Activated CD4-positive, alpha-beta T cell treated with anti-CD3 and anti-CD28 coated beads, Interleukin-2, amount 10 ng/mL, durations not matched to agents 7 days and 5 days (primary cell): ENCODE measurements around the gene ANKS1B. TPM values are rescaled to one million over a fixed set of nuclear protein-coding genes. Genes with fewer than 3 reads are reported as not detected.
"Not testable (repeated sequence)": the region's sequence is repeated elsewhere in the genome, so short reads cannot be mapped to it uniquely, and the experiment has no call there.

Experiments used
- CTCF ChIA-PET: fragments of 350-600 bp; sonication (Branson Sonifier 250); formaldehyde crosslinking; loops from one replicate; lab custom pipeline; 2021; ENCODE audit warnings: antibody characterized with exemption; lab: Charles Lee
- POLR2A ChIA-PET: fragments of 350-600 bp; sonication (Branson Sonifier 250); formaldehyde crosslinking; loops from one replicate; lab custom pipeline; 2021; ENCODE audit warnings: antibody characterized with exemption; lab: Charles Lee
- DNase-seq: peaks from one replicate; pipeline ENCODE4 v3.0.0-alpha.2; 2020
- H3K27ac Mint-ChIP-seq: one replicate; pipeline ENCODE4 v1.8.0; 2021; ENCODE audit warnings: mild to moderate bottlenecking, moderate library complexity, mixed read lengths
- H3K27me3 Mint-ChIP-seq: one replicate; pipeline ENCODE4 v1.8.0; 2021; ENCODE audit warnings: mixed read lengths
- H3K36me3 Mint-ChIP-seq: one replicate; pipeline ENCODE4 v1.8.0; 2021; ENCODE audit warnings: low read depth, mixed read lengths
- H3K4me1 Mint-ChIP-seq: one replicate; pipeline ENCODE4 v1.8.0; 2021; ENCODE audit warnings: mixed read lengths
- H3K4me3 Mint-ChIP-seq: one replicate; pipeline ENCODE4 v1.8.0; 2021; ENCODE audit warnings: mild to moderate bottlenecking, moderate library complexity, mixed read lengths
- H3K9me3 Mint-ChIP-seq: one replicate; pipeline ENCODE4 v1.8.0; 2021; ENCODE audit warnings: mixed read lengths
- total RNA-seq, 2 experiments: library from RNA; stranded (reverse); gene quantifications; one replicate each; pipeline ENCODE4 v1.2.3, GENCODE V29; 2021

Gene ANKS1B
- total RNA-seq, 2 experiments from 2014 or later = 0.17 to 0.25 TPM

DNA sequence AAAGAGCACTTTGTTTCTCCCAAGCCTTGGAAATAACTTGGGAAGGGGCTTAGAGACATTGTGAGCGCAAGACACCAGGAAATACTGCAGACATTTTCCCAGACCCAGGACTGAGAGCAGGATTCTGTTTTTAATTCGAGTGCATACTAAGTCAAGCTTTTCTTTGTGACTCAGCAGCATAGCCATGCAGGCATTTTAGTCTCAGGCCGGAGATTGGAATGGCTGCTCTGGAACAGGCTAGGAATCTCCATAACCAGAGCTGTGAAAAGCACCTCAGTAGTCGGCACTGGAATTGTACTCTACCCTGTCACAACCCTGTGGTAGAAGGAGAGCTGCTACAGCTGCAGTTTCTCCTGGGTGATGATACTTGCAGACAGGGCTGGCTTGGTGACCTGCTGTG is 366.1 kb downstream of the ANKS1B start:
- H3K27me3 Mint-ChIP-seq = no peaks in the 10 kb centered on the region
- no peak for DNase-seq
- no peaks in the 10 kb centered on the region for H3K36me3 Mint-ChIP-seq
- H3K9me3 Mint-ChIP-seq = no peaks in the 10 kb centered on the region
- H3K4me3 Mint-ChIP-seq = no peak overlapping the region
- ChIA-PET CTCF (no interaction called here), POLR2A (no interaction called here)
- H3K27ac Mint-ChIP-seq = no peak overlapping the region
- H3K4me1 Mint-ChIP-seq = no peaks in the 10 kb centered on the region

DNA sequence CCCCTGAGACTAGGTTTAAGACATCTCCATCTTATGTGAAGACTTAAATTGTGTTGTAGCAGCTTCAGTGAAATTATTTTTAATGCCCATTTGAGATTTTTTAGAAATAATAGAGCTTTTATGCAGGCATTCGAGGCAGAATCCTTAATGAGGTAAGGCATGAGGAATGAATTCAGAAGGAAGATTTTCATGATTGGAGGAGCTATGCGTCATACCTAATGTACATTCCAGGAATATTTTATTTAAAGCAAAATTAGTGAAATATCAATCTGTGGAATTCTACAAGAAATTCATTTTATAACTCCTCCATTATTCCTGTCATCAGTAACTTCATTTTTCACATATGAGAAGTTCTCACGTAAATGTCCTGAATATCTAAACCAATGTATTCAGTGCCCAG is 373.1 kb downstream of the ANKS1B start:
- no peaks in the 10 kb centered on the region for H3K27me3 Mint-ChIP-seq
- DNase-seq = no peak
- no peaks in the 10 kb centered on the region for H3K36me3 Mint-ChIP-seq
- no peak overlapping the region for H3K4me3 Mint-ChIP-seq
- ChIA-PET POLR2A (no interaction called here), CTCF (no interaction called here)
- no peaks in the 10 kb centered on the region for H3K9me3 Mint-ChIP-seq
- no peak overlapping the region for H3K27ac Mint-ChIP-seq
- H3K4me1 Mint-ChIP-seq = no peaks in the 10 kb centered on the region

DNA sequence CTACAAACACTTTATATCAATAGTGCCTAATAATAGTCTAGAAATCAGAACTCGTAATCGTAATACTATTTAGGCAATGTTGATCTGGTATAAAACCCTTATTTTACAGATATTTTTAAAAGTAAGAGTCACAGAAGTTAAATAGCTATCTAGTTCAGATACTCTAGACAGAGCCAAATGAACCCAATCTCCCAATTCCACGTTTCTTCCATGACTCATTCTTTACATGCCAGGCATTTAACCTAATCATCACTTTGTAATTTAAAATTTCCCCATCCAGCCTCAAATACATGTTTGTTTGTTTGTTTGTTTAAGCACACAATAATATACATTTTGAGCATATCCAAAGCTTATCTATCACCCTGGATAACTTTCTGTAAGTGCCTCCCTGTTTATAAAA is 373.6 kb downstream of the ANKS1B start:
- Mint-ChIP-seq H3K27ac (no peak overlapping the region), H3K4me1 (no peaks in the 10 kb centered on the region), H3K9me3 (no peaks in the 10 kb centered on the region), H3K4me3 (no peak overlapping the region), H3K36me3 (no peaks in the 10 kb centered on the region), H3K27me3 (no peaks in the 10 kb centered on the region)
- DNase-seq = no peak
- CTCF ChIA-PET = no interaction called here
- POLR2A ChIA-PET = no interaction called here

DNA sequence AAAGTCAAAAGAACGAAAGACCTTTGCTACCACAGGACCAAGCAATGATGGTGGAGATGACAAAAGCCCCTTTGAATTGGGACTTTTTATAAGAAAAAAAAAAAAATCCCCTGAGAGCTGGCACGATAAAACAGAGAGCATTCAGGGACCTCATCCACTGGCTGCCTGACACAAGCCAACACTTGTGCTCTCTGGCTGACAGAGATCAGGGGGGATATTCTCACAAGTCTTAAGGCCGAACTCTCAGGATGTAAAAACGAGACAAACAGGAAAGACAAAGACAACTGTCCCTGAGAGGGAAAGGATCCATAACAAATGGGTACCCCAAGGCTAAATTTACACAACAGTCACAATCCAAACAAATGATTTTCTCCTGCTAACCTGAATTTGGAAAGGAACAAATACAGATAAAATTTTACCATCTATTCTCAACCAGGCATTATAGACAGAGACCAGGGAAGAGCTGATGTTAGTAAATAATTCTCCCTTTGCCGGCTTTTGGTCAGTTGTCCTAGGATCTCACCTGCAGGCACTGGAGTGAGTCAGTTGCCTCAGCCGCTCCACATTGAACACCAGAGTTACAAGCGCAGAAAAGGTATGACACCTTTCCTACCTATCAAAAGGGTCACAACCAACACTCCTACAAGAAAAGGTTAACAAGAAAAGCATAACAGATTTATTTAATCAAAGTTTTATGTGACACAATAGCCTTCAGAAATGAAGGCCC is 375.1 kb downstream of the ANKS1B start:
- Mint-ChIP-seq H3K9me3 (no peaks in the 10 kb centered on the region), H3K4me3 (no peak overlapping the region), H3K27me3 (no peaks in the 10 kb centered on the region), H3K36me3 (no peaks in the 10 kb centered on the region), H3K27ac (no peak overlapping the region), H3K4me1 (no peaks in the 10 kb centered on the region)
- no peak for DNase-seq
- POLR2A ChIA-PET = no interaction called here
- CTCF ChIA-PET = no interaction called here

DNA sequence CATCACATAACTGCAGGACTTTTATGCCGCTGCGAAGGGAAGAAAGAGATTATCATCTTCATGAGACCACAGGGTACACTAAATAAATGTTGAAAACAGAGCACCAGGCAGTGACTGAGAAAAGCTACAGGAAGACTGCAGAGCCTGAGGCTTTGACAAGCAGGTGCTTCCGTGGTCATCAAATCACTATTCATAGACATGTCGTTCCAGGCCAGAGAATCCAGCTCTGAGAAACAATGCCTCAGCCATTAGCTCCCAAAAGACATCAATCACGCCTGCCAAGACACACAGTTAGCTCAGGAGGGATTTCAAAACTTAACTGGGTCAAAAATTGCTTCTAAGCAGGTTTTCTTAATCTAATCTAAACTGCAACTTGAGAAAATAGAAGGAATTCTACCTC is 384.3 kb downstream of the ANKS1B start:
- CTCF ChIA-PET = no interaction called here
- no peaks in the 10 kb centered on the region for H3K36me3 Mint-ChIP-seq
- no peaks in the 10 kb centered on the region for H3K4me1 Mint-ChIP-seq
- POLR2A ChIA-PET = no interaction called here
- no peak overlapping the region for H3K4me3 Mint-ChIP-seq
- DNase-seq = no peak
- H3K27ac Mint-ChIP-seq = no peak overlapping the region
- no peaks in the 10 kb centered on the region for H3K27me3 Mint-ChIP-seq
- no peaks in the 10 kb centered on the region for H3K9me3 Mint-ChIP-seq

DNA sequence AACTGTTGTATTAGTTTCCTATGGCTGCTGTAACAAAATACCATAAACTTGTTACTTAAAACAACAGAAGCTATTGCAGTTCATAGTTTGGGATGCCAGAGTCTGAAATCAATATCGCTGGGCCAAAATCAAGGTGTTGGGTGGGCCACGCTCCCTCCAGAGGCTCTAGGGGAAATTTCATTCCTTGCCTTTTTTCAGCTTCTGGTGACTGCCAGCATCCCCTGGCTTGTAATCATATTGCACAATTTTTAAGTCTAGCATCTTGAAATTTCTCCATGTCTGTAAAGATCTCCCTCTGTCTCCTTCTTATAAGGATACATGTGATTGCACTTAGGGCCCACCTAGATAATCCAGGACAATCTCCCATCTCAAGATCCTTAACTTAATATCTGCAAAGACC is 386.0 kb downstream of the ANKS1B start:
- no peak overlapping the region for H3K4me3 Mint-ChIP-seq
- CTCF ChIA-PET = no interaction called here

DNA sequence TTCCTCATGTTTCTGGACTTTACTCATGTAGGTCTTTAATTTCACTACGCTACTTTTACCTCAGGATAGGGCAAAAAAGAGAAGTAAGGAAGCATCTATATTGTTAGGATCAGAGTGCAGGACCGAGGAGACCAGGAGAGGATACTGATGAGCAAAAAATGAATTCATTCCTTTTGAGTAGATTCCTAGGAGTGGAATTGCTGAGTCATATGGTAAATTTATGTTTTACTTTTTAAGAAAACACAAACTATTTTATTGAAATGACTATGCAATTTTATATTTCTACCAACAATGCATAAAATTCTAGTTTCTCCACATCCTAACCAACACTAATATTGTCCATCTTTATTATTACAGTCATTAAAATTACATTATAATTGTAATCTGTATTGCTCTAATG is 388.0 kb downstream of the ANKS1B start:
- no peak for DNase-seq
- POLR2A ChIA-PET = no interaction called here
- Mint-ChIP-seq H3K27me3 (no peaks in the 10 kb centered on the region), H3K9me3 (no peaks in the 10 kb centered on the region), H3K27ac (no peak overlapping the region), H3K4me1 (no peaks in the 10 kb centered on the region), H3K4me3 (no peak overlapping the region), H3K36me3 (no peaks in the 10 kb centered on the region)
- CTCF ChIA-PET = no interaction called here

More for the DNA sequence above, 386.0 kb downstream of the ANKS1B start:
- Mint-ChIP-seq H3K4me1 (no peaks in the 10 kb centered on the region), H3K27ac (no peak overlapping the region), H3K36me3 (no peaks in the 10 kb centered on the region), H3K9me3 (no peaks in the 10 kb centered on the region), H3K27me3 (no peaks in the 10 kb centered on the region)
- POLR2A ChIA-PET = no interaction called here
- DNase-seq = no peak

DNA sequence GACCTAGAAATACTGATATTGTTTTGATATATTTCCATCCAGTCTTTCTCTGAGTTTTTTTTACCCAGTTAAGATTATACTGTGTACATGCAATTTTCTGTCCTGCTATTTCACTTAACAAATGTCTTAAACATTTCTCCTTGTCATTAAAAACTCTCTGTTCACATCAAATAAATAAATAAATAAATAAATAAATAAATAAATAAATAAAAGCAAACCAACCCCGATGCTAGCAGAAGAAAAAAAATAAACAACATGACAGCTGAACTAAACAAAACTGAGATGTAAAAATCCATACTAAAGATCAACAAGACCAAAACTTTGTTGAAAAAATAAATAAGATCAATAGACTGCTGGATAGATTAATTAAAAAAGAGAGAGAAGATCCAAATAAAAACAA is 407.6 kb downstream of the ANKS1B start:
- H3K36me3 Mint-ChIP-seq, POLR2A ChIA-PET, H3K4me1 Mint-ChIP-seq, H3K27ac Mint-ChIP-seq, CTCF ChIA-PET, H3K27me3 Mint-ChIP-seq, H3K9me3 Mint-ChIP-seq, DNase-seq, H3K4me3 Mint-ChIP-seq: not testable (repeated sequence)

DNA sequence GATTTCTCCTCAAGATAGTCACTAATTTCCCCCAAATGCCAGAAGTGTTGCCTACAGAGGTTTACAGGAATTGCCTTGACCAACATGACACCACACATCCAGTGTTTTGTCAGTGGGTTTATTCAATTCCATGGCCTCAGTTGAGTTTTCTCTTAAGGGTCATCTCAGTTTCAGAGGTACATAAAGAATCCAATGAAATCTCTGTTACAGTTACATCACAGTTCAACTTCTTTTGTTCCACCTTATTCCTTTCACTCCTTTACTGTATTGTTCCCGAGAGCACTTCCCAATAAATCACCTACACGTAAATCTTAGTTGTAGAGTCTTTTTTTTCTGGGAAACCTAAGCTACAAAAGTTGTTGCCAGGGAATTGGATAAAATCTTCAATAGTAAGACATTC is 410.8 kb downstream of the ANKS1B start:
- H3K27ac Mint-ChIP-seq = no peak overlapping the region
- H3K9me3 Mint-ChIP-seq = peaks cover 4% of the 10 kb centered on the region
- no peak for DNase-seq
- no peaks in the 10 kb centered on the region for H3K36me3 Mint-ChIP-seq
- no peaks in the 10 kb centered on the region for H3K4me1 Mint-ChIP-seq
- no peak overlapping the region for H3K4me3 Mint-ChIP-seq
- CTCF ChIA-PET = no interaction called here
- POLR2A ChIA-PET = no interaction called here
- H3K27me3 Mint-ChIP-seq = no peaks in the 10 kb centered on the region

DNA sequence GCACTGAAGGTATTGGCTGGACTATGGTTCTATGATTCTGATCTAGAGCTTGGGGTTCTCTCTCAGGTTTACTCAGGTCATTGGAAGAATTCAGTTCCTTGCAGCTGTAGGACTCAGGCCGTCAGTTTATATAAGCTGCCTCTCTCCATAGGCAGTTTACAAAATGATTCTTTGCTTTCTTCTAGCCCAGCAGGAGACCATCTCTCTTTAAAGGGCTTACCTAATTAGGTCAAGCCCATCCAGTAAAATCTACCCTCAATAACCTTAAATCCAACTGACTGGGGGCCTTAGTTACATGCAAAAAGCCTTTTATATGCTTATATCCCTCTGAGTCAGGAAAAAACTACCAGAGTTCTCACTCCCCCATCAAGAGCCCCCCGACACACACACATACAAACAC is 417.7 kb downstream of the ANKS1B start:
- Mint-ChIP-seq H3K4me1 (no peaks in the 10 kb centered on the region), H3K27me3 (no peaks in the 10 kb centered on the region), H3K4me3 (no peak overlapping the region), H3K36me3 (no peaks in the 10 kb centered on the region), H3K9me3 (no peaks in the 10 kb centered on the region), H3K27ac (no peak overlapping the region)
- DNase-seq = no peak
- POLR2A ChIA-PET = no interaction called here
- CTCF ChIA-PET = no interaction called here

DNA sequence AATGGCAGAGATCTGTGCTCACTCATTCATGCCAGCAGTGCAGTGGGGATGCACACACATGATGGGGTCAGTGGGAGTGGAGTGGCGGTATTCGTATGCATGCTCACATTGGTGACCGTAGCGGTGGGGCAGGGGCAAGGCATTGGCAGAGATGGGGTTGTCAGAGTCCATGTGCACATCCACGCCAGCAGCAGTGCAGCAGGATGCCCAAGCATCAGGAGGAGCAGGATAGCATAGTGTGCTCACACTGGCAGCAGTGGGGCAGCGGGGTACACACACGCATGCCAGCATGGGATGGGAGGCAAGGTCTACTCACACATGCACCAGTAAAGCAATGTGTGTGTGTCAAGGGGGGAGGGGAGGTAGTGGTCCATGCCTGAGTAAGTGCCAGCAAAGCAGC is 426.6 kb downstream of the ANKS1B start:
- ChIA-PET POLR2A (no interaction called here), CTCF (no interaction called here)

DNA sequence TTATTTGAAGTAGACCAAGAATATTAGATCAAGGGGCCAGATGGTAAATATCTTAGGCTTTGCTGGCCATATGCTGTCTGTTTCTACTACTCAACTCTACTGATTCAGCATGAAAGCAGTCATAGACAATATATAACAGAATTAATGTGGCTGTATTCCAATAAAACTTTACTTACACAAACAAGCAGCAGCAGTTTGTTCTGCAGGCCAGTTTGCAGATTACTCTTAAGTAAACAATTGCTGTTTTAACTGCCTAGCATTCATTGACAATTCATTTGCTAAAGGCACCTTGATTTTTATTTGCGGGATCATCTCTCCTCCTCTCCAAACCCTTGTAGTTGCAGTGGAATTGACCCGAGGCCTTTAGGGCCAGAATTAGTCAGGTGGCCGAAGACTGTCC is 431.3 kb downstream of the ANKS1B start:
- DNase-seq = no peak
- Mint-ChIP-seq H3K9me3 (peaks cover 7% of the 10 kb centered on the region), H3K36me3 (no peaks in the 10 kb centered on the region), H3K4me1 (no peaks in the 10 kb centered on the region), H3K27me3 (no peaks in the 10 kb centered on the region), H3K27ac (no peak overlapping the region), H3K4me3 (no peak overlapping the region)
- ChIA-PET CTCF (interaction anchor here (1.0 kb wide), 1 partner anchor 105 kb away, joined by 3 read pairs; no protein-coding TSS in a partner anchor), POLR2A (no interaction called here)

More for the DNA sequence above, 426.6 kb downstream of the ANKS1B start:
- Mint-ChIP-seq H3K4me1 (no peaks in the 10 kb centered on the region), H3K27me3 (no peaks in the 10 kb centered on the region), H3K36me3 (no peaks in the 10 kb centered on the region), H3K27ac (no peak overlapping the region), H3K4me3 (no peak overlapping the region), H3K9me3 (peaks cover 7% of the 10 kb centered on the region)
- no peak for DNase-seq

DNA sequence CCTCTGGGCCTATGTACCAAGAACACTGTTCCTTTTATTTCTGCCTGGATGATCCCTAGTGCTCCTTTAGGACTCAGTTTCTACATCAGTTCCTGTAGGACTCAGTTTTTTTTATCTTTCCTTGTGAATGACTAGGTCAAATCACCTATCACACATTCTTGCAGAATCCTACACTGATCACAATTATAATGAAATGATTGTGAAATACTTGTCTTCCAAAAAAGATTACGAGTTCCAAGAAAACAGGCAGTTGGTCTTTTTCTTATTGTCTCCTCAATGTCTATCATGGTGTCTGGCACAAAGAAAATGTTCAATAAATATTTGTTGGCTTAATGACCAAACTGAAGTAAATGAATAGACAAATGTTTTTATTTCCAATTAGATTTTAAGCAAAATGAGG is 432.7 kb downstream of the ANKS1B start:
- H3K4me1 Mint-ChIP-seq = no peaks in the 10 kb centered on the region
- no peaks in the 10 kb centered on the region for H3K27me3 Mint-ChIP-seq
- no peak overlapping the region for H3K4me3 Mint-ChIP-seq
- peaks cover 7% of the 10 kb centered on the region for H3K9me3 Mint-ChIP-seq
- ChIA-PET CTCF (no interaction called here), POLR2A (no interaction called here)
- DNase-seq = no peak
- H3K27ac Mint-ChIP-seq = no peak overlapping the region
- no peaks in the 10 kb centered on the region for H3K36me3 Mint-ChIP-seq

DNA sequence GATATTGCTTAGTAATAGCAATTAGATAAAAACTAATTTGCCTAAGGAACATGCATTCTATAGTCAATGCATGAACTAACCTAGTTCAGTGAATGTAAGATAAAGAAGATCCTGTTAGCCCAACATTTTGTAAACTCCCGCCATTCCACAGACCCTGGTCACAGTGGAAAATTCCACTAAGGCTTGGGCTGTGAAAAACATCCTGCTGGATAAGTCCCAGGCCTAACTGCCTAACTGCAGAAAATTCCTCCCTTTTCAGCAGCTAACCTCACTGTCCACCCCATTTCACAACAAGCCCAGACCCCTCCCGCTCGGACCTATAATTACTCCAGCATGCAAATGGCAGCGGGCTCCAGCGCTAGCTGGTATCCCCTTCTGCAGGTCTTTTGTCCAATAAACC is 435.1 kb downstream of the ANKS1B start:
- no peaks in the 10 kb centered on the region for H3K36me3 Mint-ChIP-seq
- H3K9me3 Mint-ChIP-seq = no peaks in the 10 kb centered on the region
- H3K27ac Mint-ChIP-seq = no peak overlapping the region
- CTCF ChIA-PET = no interaction called here
- no peak overlapping the region for H3K4me3 Mint-ChIP-seq
- H3K27me3 Mint-ChIP-seq = no peaks in the 10 kb centered on the region
- POLR2A ChIA-PET = no interaction called here
- no peak for DNase-seq
- no peaks in the 10 kb centered on the region for H3K4me1 Mint-ChIP-seq
